Liver (tissue), 9 donors: ENCODE results near the gene OLFML2A. TPM values are rescaled to one million over a fixed set of nuclear protein-coding genes. Genes with fewer than 3 reads are reported as not detected.
A peak's percentile ranks its signal among the peaks of the same experiment; 100 is the strongest.

Experiments
- DNase-seq: peaks from one replicate; pipeline ENCODE4 v3.0.0-alpha.2; 2017; ENCODE audit warnings: low spot score
- H3K27ac ChIP-seq, 2 donors: one replicate each; pipeline ENCODE4 v1.7.0; 2013; ENCODE audit warnings: inconsistent platforms in 2 of 2, low read length in 2 of 2, control low read depth in 1 of 2, low read depth in 1 of 2, mild to moderate bottlenecking in 1 of 2
- H3K27me3 ChIP-seq, 4 donors: one replicate each; pipeline versions ENCODE4 v1.6.1 to v1.7.0; 2013; ENCODE audit warnings: low read length in 3 of 4, inconsistent platforms in 1 of 4, mild to moderate bottlenecking in 1 of 4, moderate library complexity in 1 of 4; ENCODE audit not compliant: control insufficient read depth in 4 of 4, insufficient read depth in 4 of 4
- H3K36me3 ChIP-seq, 4 donors: one replicate each; pipeline versions ENCODE4 v1.6.1 to v1.7.0; 2013; ENCODE audit warnings: low read length in 3 of 4, mild to moderate bottlenecking in 3 of 4, low read depth in 1 of 4, moderate library complexity in 1 of 4; ENCODE audit not compliant: control insufficient read depth in 4 of 4, insufficient read depth in 3 of 4
- H3K4me1 ChIP-seq, 4 donors: one replicate each; pipeline versions ENCODE4 v1.6.1 to v1.7.0; 2013; ENCODE audit warnings: low read length in 3 of 4, mild to moderate bottlenecking in 3 of 4, moderate library complexity in 1 of 4; ENCODE audit not compliant: control insufficient read depth in 4 of 4, insufficient read depth in 4 of 4
- H3K4me3 ChIP-seq, 3 donors: one replicate each; pipeline versions ENCODE4 v1.6.1 to v1.7.0; 2013; ENCODE audit warnings: low read length in 3 of 3, control low read depth in 1 of 3, low read depth in 1 of 3, mild to moderate bottlenecking in 1 of 3
- H3K9ac ChIP-seq, 2 donors: one replicate each; pipeline ENCODE4 v1.7.0; 2013; ENCODE audit warnings: low read length in 2 of 2, mild to moderate bottlenecking in 2 of 2, moderate library complexity in 2 of 2, control low read depth in 1 of 2, low read depth in 1 of 2
- H3K9me3 ChIP-seq, 4 donors: one replicate each; pipeline versions ENCODE4 v1.6.1 to v1.7.0; 2013; ENCODE audit warnings: low read length in 3 of 4; ENCODE audit not compliant: control insufficient read depth in 4 of 4
- CTCF ChIP-seq: fragments of 150-350 bp; IDR thresholded peaks from 2 replicates; pipeline ENCODE4 v1.5.1; 2017; ENCODE audit warnings: improper control_type of control experiment, low read depth, low read length; ENCODE audit not compliant: missing input control
- EGR1 ChIP-seq, 2 donors: IDR thresholded peaks; 2 replicates each; pipeline ENCODE4 v1.6.1; 2016 to 2018; ENCODE audit warnings: antibody characterized with exemption in 2 of 2, low read depth in 2 of 2
- FOXA1 ChIP-seq: IDR thresholded peaks from 2 replicates; pipeline ENCODE4 v1.6.1; 2016; ENCODE audit warnings: antibody characterized with exemption
- FOXA2 ChIP-seq: IDR thresholded peaks from 2 replicates; pipeline ENCODE4 v1.6.1; 2016; ENCODE audit warnings: antibody characterized with exemption
- HNF4A ChIP-seq, 2 donors: conservative IDR thresholded peaks; 2 replicates each; pipeline ENCODE4 v1.6.1; 2016; ENCODE audit warnings: antibody characterized with exemption in 2 of 2, mild to moderate bottlenecking in 2 of 2
- HNF4G ChIP-seq: IDR thresholded peaks from 2 replicates; pipeline ENCODE4 v1.6.1; 2016; ENCODE audit warnings: antibody characterized with exemption
- MAX ChIP-seq: IDR thresholded peaks from 2 replicates; pipeline ENCODE4 v1.6.1; 2016; ENCODE audit warnings: antibody characterized with exemption
- NR2F2 ChIP-seq: IDR thresholded peaks from 2 replicates; pipeline ENCODE4 v1.6.1; 2016; ENCODE audit warnings: antibody characterized with exemption
- RAD21 ChIP-seq, 2 donors: IDR thresholded peaks; 2 replicates each; pipeline ENCODE4 v1.6.1; 2016; ENCODE audit warnings: antibody characterized with exemption in 2 of 2, mild to moderate bottlenecking in 2 of 2
- REST ChIP-seq: IDR thresholded peaks from 2 replicates; pipeline ENCODE4 v1.6.1; 2016; ENCODE audit warnings: antibody characterized with exemption, mild to moderate bottlenecking
- RXRA ChIP-seq, 2 donors: IDR thresholded peaks; 2 replicates each; pipeline ENCODE4 v1.6.1; 2017 to 2018; ENCODE audit warnings: antibody characterized with exemption in 2 of 2, mild to moderate bottlenecking in 1 of 2
- SP1 ChIP-seq: IDR thresholded peaks from 2 replicates; pipeline ENCODE4 v1.6.1; 2018; ENCODE audit warnings: antibody characterized with exemption, mild to moderate bottlenecking
- TAF1 ChIP-seq: conservative IDR thresholded peaks from 2 replicates; pipeline ENCODE4 v1.6.1; 2016; ENCODE audit warnings: antibody characterized with exemption, mild to moderate bottlenecking
- YY1 ChIP-seq: IDR thresholded peaks from 2 replicates; pipeline ENCODE4 v1.6.1; 2016; ENCODE audit warnings: antibody characterized with exemption, mild to moderate bottlenecking
- WGBS: extraction: QIAGEN DNeasy Blood & Tissue Kit; methylation state at CpG from one replicate; pipeline ENCODE4 v1.1.7; 2013; 5-methylcytosine and 5-hydroxymethylcytosine counted together
- polyA plus RNA-seq, 2 donors: library from polyadenylated mRNA; stranded (reverse) in 1 of 2; unstranded in 1 of 2; fragments of 200-250 nt in 1 of 2; fragments of >200 nt in 1 of 2; fragmentation: Nextera tagmentation in 1 of 2; extraction: Ambion mirVana in 1 of 2; gene quantifications; one replicate each; pipeline versions ENCODE4 v1.2.1 to v1.2.3, GENCODE V29; 2013 to 2015
- total RNA-seq, 2 donors: library from RNA; depleted of rRNA; stranded (reverse); fragments of >200 nt; gene quantifications; one replicate each; pipeline ENCODE4 v1.2.3, GENCODE V29; 2014
- TF ChIP-seq, protein P1 (sequence below): IDR thresholded peaks from 2 replicates; pipeline ENCODE4 v1.6.1; 2016; ENCODE audit warnings: antibody characterized with exemption
- donor health status: healthy.
- donor health status: healthy.
- donor health status: healthy.
- donor health status: healthy.
- donor health status: healthy.

The OLFML2A gene
- total and polyA plus RNA-seq, 4 donors = 0.15 to 1.1 (median 0.53) TPM

DNA sequence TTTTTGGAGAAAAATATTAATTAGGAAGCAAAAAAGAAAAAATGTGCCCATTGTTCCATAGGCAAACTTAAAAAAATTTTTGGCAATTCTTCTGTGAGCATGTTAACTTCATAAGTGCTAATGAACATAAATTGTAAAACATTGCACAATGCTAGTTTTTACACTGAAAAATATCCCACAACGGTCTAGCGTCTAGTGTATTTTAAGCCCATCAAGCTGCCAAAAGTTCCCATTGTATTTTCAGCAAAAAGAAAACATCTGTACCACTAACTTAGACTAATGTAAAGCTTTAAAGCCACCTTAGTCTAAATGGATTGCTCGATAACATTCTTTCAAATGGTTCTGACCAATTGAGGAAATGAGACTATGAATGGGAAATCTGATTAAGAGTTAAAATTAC is 8.6 kb upstream of the OLFML2A start:
- Histone ChIP-seq H3K9me3 (no peaks in the 10 kb centered on the region), H3K27ac (peak overlapping the region in 1 of 2 donors; percentile 81), H3K9ac (no peak overlapping the region), H3K4me3 (no peak overlapping the region), H3K36me3 (no peaks in the 10 kb centered on the region), H3K4me1 (peaks cover 0 to 37% (median 28%) of the 10 kb centered on the region in 4 donors), H3K27me3 (no peaks in the 10 kb centered on the region)
- 35% methylated on average over 3 of the region's 3 CpGs for WGBS
- TF ChIP-seq CTCF (no peak), FOXA2 (no peak)
- TF ChIP-seq, protein P1, sequence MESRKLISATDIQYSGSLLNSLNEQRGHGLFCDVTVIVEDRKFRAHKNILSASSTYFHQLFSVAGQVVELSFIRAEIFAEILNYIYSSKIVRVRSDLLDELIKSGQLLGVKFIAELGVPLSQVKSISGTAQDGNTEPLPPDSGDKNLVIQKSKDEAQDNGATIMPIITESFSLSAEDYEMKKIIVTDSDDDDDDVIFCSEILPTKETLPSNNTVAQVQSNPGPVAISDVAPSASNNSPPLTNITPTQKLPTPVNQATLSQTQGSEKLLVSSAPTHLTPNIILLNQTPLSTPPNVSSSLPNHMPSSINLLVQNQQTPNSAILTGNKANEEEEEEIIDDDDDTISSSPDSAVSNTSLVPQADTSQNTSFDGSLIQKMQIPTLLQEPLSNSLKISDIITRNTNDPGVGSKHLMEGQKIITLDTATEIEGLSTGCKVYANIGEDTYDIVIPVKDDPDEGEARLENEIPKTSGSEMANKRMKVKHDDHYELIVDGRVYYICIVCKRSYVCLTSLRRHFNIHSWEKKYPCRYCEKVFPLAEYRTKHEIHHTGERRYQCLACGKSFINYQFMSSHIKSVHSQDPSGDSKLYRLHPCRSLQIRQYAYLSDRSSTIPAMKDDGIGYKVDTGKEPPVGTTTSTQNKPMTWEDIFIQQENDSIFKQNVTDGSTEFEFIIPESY = no peak
- DNase-seq = no peak

DNA sequence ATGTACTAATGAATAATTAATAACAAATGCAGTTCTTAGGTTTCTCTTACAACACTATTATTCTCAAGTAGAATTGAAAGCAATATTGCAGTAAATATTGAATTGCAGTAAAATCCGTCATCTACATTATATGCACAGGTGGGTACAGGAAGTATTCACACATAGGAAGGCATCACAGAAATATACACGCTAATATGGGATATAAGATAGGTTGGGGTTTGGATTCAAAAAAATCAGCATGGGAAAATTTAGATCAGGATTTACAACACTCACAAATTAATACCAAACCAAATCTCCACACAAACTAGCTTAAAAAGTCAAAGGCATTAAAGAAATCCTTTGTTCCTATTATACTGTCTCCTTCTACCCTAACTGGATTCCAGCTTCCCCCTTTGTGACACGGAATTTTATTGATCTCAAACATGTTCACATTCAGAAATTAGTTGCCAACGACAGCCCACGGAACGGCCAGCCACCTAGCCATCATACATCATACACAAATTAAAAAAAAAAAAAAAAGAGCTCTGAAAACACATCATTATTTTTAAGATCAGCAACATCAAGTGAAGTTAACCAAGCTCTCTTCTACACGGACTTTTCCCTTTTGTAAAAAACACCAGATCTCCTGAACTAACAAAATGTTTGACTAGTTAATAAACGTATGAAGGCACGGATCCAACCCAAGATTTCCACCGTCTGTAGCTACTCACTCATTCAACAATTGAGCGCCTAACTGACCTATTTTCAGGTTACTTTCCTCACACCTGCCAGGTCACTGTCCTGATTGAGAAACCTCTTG is 8.0 kb upstream of the OLFML2A start:
- Histone ChIP-seq H3K4me1 (peaks cover 0 to 37% (median 28%) of the 10 kb centered on the region in 4 donors), H3K36me3 (no peaks in the 10 kb centered on the region), H3K27me3 (no peaks in the 10 kb centered on the region), H3K9me3 (no peaks in the 10 kb centered on the region), H3K9ac (peak overlapping the region; percentile 71 to 72), H3K27ac (peak overlapping the region; percentile 76 to 81), H3K4me3 (peak overlapping the region; percentile 55 to 97 (median 83))
- TF ChIP-seq, protein P1 = no peak
- TF ChIP-seq EGR1 (IDR thresholded peaks at IDR 0.05; ENCODE audit: low read depth in 2 of 2) (no peak), RAD21 (IDR thresholded peaks at IDR 0.05) (peak in 1 of 2 donors; percentile 13), FOXA2 (no peak), RXRA (IDR thresholded peaks at IDR 0.05) (peak; percentile 72 to 77), FOXA1 (no peak), MAX (no peak), HNF4G (no peak), TAF1 (no peak), SP1 (peak; percentile 70), YY1 (no peak), NR2F2 (no peak), REST (peak; percentile 13), HNF4A (conservative IDR thresholded peaks at IDR 0.05) (peak; percentile 49 to 56)
- WGBS = 19% methylated on average over 11 of the region's 11 CpGs
- DNase-seq = no peak
